GM12874 (cell line): ENCODE measurements around the gene HS1BP3.

Source experiments
- TF ChIP-seq, protein P1 (sequence below): IDR thresholded peaks from 2 replicates; pipeline ENCODE4 v1.5.1; 2011; ENCODE audit warnings: low read depth, mild to moderate bottlenecking, control low read depth, low read length, moderate library complexity; ENCODE audit not compliant: insufficient read depth

HS1BP3 gene

GRCh38 chr2:20641123-20641985 lies 9.5 kb downstream of the HS1BP3 start:
- TF ChIP-seq, protein P1, sequence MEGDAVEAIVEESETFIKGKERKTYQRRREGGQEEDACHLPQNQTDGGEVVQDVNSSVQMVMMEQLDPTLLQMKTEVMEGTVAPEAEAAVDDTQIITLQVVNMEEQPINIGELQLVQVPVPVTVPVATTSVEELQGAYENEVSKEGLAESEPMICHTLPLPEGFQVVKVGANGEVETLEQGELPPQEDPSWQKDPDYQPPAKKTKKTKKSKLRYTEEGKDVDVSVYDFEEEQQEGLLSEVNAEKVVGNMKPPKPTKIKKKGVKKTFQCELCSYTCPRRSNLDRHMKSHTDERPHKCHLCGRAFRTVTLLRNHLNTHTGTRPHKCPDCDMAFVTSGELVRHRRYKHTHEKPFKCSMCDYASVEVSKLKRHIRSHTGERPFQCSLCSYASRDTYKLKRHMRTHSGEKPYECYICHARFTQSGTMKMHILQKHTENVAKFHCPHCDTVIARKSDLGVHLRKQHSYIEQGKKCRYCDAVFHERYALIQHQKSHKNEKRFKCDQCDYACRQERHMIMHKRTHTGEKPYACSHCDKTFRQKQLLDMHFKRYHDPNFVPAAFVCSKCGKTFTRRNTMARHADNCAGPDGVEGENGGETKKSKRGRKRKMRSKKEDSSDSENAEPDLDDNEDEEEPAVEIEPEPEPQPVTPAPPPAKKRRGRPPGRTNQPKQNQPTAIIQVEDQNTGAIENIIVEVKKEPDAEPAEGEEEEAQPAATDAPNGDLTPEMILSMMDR = no peak

DNA sequence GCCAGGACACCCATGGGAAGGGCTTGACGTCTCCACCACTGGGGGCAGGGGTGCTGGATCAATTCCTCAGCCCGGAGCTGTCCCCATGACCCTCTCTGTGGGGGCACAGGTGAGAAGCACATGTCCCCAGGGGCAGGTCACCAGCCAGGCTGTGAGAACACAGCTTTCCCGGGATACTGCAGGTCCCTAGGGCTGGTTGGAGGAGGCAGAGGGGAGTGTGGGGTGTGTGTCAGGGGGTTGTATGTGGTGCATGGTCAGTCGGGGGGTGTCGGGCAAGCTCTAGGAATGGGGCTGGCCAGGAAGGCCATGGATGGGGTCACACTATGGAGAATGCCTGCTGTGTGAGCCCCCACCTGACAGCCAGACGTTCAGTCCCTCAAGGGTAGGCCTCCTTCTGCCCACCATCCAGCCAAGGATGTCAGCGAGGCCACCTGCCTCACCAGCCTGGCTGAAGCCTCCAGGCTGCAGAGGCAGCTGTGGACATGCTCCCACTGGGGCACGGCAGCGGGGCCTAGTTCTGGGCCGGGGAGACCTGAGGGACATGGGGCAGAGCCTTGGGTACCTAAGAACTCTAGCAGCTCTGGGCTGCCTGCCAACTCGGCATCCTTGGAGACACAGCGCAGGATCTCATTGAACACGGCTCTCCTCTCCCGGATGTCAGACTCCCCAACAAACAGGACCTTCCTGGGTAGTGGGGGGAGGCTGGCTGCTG lies 10.3 kb downstream of the HS1BP3 start:
- TF ChIP-seq, protein P1 = no peak

- TF ChIP-seq, protein P1 = no peak
These were observed 12.1 kb downstream of the HS1BP3 start for GRCh38 chr2:20638646-20639430.

GRCh38 chr2:20638014-20638413 lies 12.9 kb downstream of the HS1BP3 start:
- TF ChIP-seq, protein P1 = no peak

- TF ChIP-seq, protein P1 = no peak
These were observed 13.8 kb downstream of the HS1BP3 start for GRCh38 chr2:20637147-20637546.

DNA sequence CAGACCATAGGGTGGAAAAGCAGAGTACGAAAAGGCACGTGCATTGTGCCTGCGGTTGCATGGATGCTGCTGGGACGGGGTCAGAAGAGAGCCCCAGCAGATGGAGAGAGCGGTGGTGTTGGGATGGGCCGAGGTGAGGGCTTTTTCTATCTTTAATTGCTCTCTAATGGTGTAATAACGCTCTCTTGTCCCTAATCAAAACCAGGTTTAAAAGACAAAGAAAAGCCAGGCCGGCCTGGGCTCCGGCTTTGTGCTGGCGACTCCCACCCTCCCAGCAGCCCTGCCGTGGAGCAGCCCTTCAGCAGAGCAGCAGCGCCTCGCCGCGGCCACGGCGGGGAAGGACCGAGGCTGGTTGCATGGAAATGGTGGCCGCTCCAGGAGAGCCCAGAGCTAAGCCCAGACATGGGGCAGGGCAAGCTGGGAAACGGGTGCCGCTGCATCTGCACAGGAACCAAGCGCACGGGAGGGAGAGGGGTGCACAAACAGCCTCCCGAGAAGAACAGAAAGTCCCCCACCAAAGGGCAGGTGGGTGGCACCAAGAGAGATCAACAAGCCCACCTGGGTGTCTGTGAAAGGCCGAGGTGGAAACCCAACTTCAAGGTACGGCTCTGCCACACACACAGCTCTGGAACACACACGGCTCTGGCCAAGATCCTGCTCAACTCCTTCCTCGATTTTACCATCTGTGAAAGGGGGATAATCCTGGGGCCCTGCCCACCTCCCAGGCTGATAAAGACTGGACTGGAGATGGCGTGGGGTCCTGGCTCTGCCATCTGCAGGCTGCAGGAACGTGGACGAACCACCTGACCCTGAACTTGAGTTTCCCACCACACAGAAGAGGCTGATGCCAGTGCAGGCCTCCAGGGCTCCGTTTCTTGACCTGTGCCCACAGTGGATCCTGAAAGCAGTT lies 15.0 kb downstream of the HS1BP3 start:
- TF ChIP-seq, protein P1 = peak; percentile 86
